Measurements from ENCODE around the gene STX16. TPM values are rescaled to one million over a fixed set of nuclear protein-coding genes. Genes with fewer than 3 reads are reported as not detected.
A peak's percentile ranks its signal among the peaks of the same experiment; 100 is the strongest.

STX16 gene
- total RNA-seq, 1 donor from 2014 or later: 66.9 TPM

GRCh38 chr20:58682656-58683531, 31.8 kb downstream of the STX16 start:
- Mint-ChIP-seq H3K27ac (ENCODE audit: unreplicated experiment) (no peak overlapping the region), H3K9me3 (ENCODE audit: unreplicated experiment) (no peaks in the 10 kb centered on the region), H3K36me3 (ENCODE audit: unreplicated experiment) (peaks cover 28% of the 10 kb centered on the region), H3K4me1 (ENCODE audit: unreplicated experiment) (no peaks in the 10 kb centered on the region), H3K4me3 (ENCODE audit: unreplicated experiment) (no peak overlapping the region), H3K27me3 (ENCODE audit: unreplicated experiment) (no peaks in the 10 kb centered on the region)
- TF ChIP-seq, protein P1, sequence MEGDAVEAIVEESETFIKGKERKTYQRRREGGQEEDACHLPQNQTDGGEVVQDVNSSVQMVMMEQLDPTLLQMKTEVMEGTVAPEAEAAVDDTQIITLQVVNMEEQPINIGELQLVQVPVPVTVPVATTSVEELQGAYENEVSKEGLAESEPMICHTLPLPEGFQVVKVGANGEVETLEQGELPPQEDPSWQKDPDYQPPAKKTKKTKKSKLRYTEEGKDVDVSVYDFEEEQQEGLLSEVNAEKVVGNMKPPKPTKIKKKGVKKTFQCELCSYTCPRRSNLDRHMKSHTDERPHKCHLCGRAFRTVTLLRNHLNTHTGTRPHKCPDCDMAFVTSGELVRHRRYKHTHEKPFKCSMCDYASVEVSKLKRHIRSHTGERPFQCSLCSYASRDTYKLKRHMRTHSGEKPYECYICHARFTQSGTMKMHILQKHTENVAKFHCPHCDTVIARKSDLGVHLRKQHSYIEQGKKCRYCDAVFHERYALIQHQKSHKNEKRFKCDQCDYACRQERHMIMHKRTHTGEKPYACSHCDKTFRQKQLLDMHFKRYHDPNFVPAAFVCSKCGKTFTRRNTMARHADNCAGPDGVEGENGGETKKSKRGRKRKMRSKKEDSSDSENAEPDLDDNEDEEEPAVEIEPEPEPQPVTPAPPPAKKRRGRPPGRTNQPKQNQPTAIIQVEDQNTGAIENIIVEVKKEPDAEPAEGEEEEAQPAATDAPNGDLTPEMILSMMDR (IDR thresholded peaks at IDR 0.05): no peak
- DNase-seq (ENCODE audit: extremely low spot score, unreplicated experiment): peak; percentile 79

DNA sequence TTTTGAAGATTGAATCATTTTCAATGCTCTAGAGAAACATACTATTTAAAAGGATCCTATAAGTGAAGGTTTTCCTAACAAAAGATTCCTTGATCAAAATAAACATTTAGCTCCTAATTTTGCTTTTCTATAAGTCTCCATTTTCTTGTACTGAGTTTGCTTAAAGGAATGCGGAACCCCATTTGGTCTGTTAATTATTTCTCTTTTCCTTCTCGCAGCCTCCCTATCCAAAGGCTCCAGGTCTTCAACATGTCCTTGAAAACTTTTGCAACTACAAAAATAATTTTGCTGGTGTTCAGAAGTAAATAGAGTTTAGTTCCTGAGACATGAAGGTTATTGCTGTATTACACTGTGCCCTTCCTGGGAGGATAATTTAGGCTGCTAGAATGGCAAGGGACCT, 33.2 kb downstream of the STX16 start:
- H3K4me1 Mint-ChIP-seq (ENCODE audit: unreplicated experiment): peaks cover 5% of the 10 kb centered on the region
- no peaks in the 10 kb centered on the region for H3K27me3 Mint-ChIP-seq (ENCODE audit: unreplicated experiment)
- peaks cover 31% of the 10 kb centered on the region for H3K36me3 Mint-ChIP-seq (ENCODE audit: unreplicated experiment)
- TF ChIP-seq, protein P1 (IDR thresholded peaks at IDR 0.05): no peak
- H3K4me3 Mint-ChIP-seq (ENCODE audit: unreplicated experiment): no peak overlapping the region
- no peak overlapping the region for H3K27ac Mint-ChIP-seq (ENCODE audit: unreplicated experiment)
- no peaks in the 10 kb centered on the region for H3K9me3 Mint-ChIP-seq (ENCODE audit: unreplicated experiment)
- DNase-seq (ENCODE audit: extremely low spot score, unreplicated experiment): no peak

DNA sequence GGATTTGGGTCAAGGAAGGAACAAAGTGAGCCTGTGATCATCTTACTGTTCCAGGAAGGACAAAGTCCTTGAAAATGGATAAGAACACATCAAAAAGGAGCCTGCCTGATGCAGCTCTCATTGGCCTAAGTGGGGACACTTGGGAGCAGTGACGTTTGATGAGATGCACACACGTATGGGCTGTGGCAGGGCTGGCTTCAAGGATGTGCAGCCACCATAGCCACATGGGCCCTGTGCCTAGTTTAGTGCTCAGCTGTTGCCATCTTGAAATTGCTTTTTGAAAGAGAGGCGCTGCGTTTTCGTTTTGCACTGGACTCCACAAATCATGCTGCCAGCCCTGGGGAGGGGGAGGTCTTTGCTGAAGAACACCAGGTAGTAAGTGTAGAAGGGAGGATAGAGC, 34.9 kb downstream of the STX16 start:
- Mint-ChIP-seq H3K4me3 (ENCODE audit: unreplicated experiment) (no peak overlapping the region), H3K27me3 (ENCODE audit: unreplicated experiment) (no peaks in the 10 kb centered on the region), H3K4me1 (ENCODE audit: unreplicated experiment) (peaks cover 20% of the 10 kb centered on the region), H3K36me3 (ENCODE audit: unreplicated experiment) (peaks cover 26% of the 10 kb centered on the region), H3K27ac (ENCODE audit: unreplicated experiment) (no peak overlapping the region), H3K9me3 (ENCODE audit: unreplicated experiment) (no peaks in the 10 kb centered on the region)
- peak; percentile 75 for DNase-seq (ENCODE audit: extremely low spot score, unreplicated experiment)
- TF ChIP-seq, protein P1 (IDR thresholded peaks at IDR 0.05): no peak

DNA sequence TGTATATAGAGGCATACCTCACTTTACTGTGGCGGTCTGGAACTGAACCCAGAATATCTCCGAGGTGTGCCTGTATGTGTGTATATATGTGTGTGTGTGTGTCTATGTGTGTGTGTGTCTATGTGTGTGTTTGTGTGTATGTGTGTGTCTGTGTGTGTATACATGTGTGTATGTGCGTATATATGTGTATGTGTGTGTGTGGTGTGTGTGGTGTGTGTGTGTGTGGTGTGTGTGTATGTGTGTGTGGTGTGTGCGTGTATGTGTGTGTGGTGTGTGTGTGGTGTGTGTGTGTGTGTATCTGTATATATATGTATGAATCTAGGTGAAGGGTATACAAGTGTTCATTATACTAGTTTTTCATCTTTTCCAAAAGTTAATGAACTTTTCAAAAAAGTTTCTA, 37.3 kb downstream of the STX16 start:
- no peaks in the 10 kb centered on the region for H3K27me3 Mint-ChIP-seq (ENCODE audit: unreplicated experiment)
- peaks cover 19% of the 10 kb centered on the region for H3K36me3 Mint-ChIP-seq (ENCODE audit: unreplicated experiment)
- no peak overlapping the region for H3K27ac Mint-ChIP-seq (ENCODE audit: unreplicated experiment)
- H3K9me3 Mint-ChIP-seq (ENCODE audit: unreplicated experiment): no peaks in the 10 kb centered on the region
- no peak overlapping the region for H3K4me3 Mint-ChIP-seq (ENCODE audit: unreplicated experiment)
- H3K4me1 Mint-ChIP-seq (ENCODE audit: unreplicated experiment): peaks cover 21% of the 10 kb centered on the region
- TF ChIP-seq, protein P1 (IDR thresholded peaks at IDR 0.05): no peak
- DNase-seq (ENCODE audit: extremely low spot score, unreplicated experiment): no peak

- Mint-ChIP-seq H3K27me3 (ENCODE audit: unreplicated experiment) (no peaks in the 10 kb centered on the region), H3K4me3 (ENCODE audit: unreplicated experiment) (no peak overlapping the region), H3K27ac (ENCODE audit: unreplicated experiment) (no peak overlapping the region), H3K36me3 (ENCODE audit: unreplicated experiment) (peaks cover 19% of the 10 kb centered on the region), H3K9me3 (ENCODE audit: unreplicated experiment) (no peaks in the 10 kb centered on the region), H3K4me1 (ENCODE audit: unreplicated experiment) (peaks cover 21% of the 10 kb centered on the region)
- TF ChIP-seq, protein P1 (IDR thresholded peaks at IDR 0.05): no peak
- peak; percentile 49 for DNase-seq (ENCODE audit: extremely low spot score, unreplicated experiment)
These were observed 37.8 kb downstream of the STX16 start for GRCh38 chr20:58688840-58689239.
